Adrenal gland (tissue), 12 donors: Measurements from ENCODE around the gene MDGA2. TPM values are rescaled to one million over a fixed set of nuclear protein-coding genes. Genes with fewer than 3 reads are reported as not detected.

ENCODE experiments used
- DNase-seq, 7 donors: peaks; one replicate each; pipeline ENCODE4 v3.0.0-alpha.2; 2019 to 2020
- H3K27ac ChIP-seq, 5 donors: fragments of 200-600 bp; sonication (generic) in 4 of 5; 1 replicate in 3 of 5; 2 replicates in 2 of 5; pipeline versions ENCODE4 v1.5.1 to v1.8.0; 2016 to 2020; ENCODE audit warnings: mild to moderate bottlenecking in 1 of 5
- H3K27me3 ChIP-seq: fragments of 200-600 bp; 2 replicates; pipeline ENCODE4 v1.8.0; 2021
- H3K36me3 ChIP-seq, 2 donors: fragments of 200-600 bp; replicated peaks in 1 of 2; 1 replicate in 1 of 2; 2 replicates in 1 of 2; pipeline versions ENCODE4 v1.5.1 to v1.8.0; 2018 to 2022
- H3K4me1 ChIP-seq, 2 donors: fragments of 200-600 bp; replicated peaks in 1 of 2; 1 replicate in 1 of 2; 2 replicates in 1 of 2; pipeline versions ENCODE4 v1.5.1 to v1.8.0; 2018 to 2021
- H3K4me3 ChIP-seq, 4 donors: fragments of 200-600 bp; sonication (generic) in 3 of 4; one replicate each; pipeline ENCODE4 v1.5.1; 2016 to 2018
- H3K9me3 ChIP-seq, 3 donors: fragments of 200-600 bp; sonication (generic) in 1 of 3; replicated peaks in 1 of 3; 1 replicate in 2 of 3; 2 replicates in 1 of 3; pipeline versions ENCODE4 v1.5.1 to v1.8.0; 2016 to 2021
- CTCF ChIP-seq, 6 experiments: fragments of 450-650 bp in 4 of 6; fragments of 200-600 bp in 2 of 6; sonication (generic) in 1 of 6; IDR thresholded peaks; 1 replicate in 5 of 6; 2 replicates in 1 of 6; pipeline versions ENCODE4 v1.5.1 to v1.8.0; 2016 to 2021; ENCODE audit warnings: antibody characterized with exemption in 6 of 6, mild to moderate bottlenecking in 2 of 6, moderate library complexity in 1 of 6
- POLR2A ChIP-seq, 2 donors: fragments of 450-650 bp; IDR thresholded peaks; one replicate each; pipeline ENCODE4 v1.6.1; 2017; ENCODE audit warnings: antibody characterized with exemption in 2 of 2, mild to moderate bottlenecking in 2 of 2, moderate library complexity in 1 of 2
- WGBS, 4 donors: extraction: QIAGEN DNeasy Blood & Tissue Kit in 2 of 4; methylation state at CpG; one replicate each; pipeline versions ENCODE4 v1.1.5 to v1.1.7; 2013 to 2017; 5-methylcytosine and 5-hydroxymethylcytosine counted together
- intact Hi-C, 2 donors: fragments of 100-400 bp; cut with DNase I; formaldehyde crosslinking; loops; one replicate each; pipeline versions ENCODE4 v1.14.1 to v1.15.0; 2022 to 2023
- polyA plus RNA-seq, 3 donors: library from polyadenylated mRNA; stranded (reverse); fragments of 200-250 nt in 2 of 3; fragments of 350-450 nt in 1 of 3; fragmentation: Illumina TruSeq in 1 of 3; extraction: RNeasy Lipid Tissue Mini Kit (QIAGEN cat#74804) in 1 of 3; gene quantifications; one replicate each; pipeline ENCODE4 v1.2.3, GENCODE V29; 2013 to 2014
- total RNA-seq, 9 donors: library from RNA; depleted of rRNA in 4 of 9; stranded (reverse); fragments of >200 nt in 4 of 9; fragments of 120-200 nt in 1 of 9; fragmentation: NEBNext Ultra II Directional in 1 of 9; extraction: Animal tissue kit (Norgen Biotek cat#: 25700) in 1 of 9; gene quantifications; one replicate each; pipeline versions ENCODE4 v1.1.0 to v1.2.4, GENCODE V29; 2013 to 2023
- donor health status: healthy with polysubstance abuse.
- donor health status: Bipolar disorder and iron deficiency.
- donor health status: DM: yes; HTN: yes; CAD: no.
- donor health status: DM: no; HTN: no; CAD: no.
- donor health status: DM: no; HTN: no; CAD: no.
- donor health status: DM: yes; HTN: yes; CAD: no.

The MDGA2 gene
- total and polyA plus RNA-seq, 12 donors = 0.08 to 3.5 (median 0.34) TPM; not detected in 5

- H3K36me3 ChIP-seq = no peaks in the 10 kb centered on the region
- no peak for DNase-seq
- H3K4me3 ChIP-seq = no peak overlapping the region
- no peaks in the 10 kb centered on the region for H3K9me3 ChIP-seq
- TF ChIP-seq POLR2A (IDR thresholded peaks at IDR 0.05) = no peak
- TF ChIP-seq CTCF (IDR thresholded peaks at IDR 0.05) = no peak
- intact Hi-C loops = no loop called here
- no peaks in the 10 kb centered on the region for H3K4me1 ChIP-seq
- 67 to 68% (median 67%) methylated on average over 3 of the region's 3 CpGs for WGBS, 4 donors
- H3K27me3 ChIP-seq = no peaks in the 10 kb centered on the region
- H3K27ac ChIP-seq = no peak overlapping the region
These were observed 572.9 kb downstream of the MDGA2 start for GRCh38 chr14:47102472-47102871.

GRCh38 chr14:47085678-47086077 is 589.7 kb downstream of the MDGA2 start:
- H3K9me3 ChIP-seq = no peaks in the 10 kb centered on the region
- H3K36me3 ChIP-seq = no peaks in the 10 kb centered on the region
- no peak for DNase-seq
- no peaks in the 10 kb centered on the region for H3K4me1 ChIP-seq
- WGBS, 4 donors = 87 to 97% (median 91%) methylated on average over 1 of the region's 1 CpG
- no peaks in the 10 kb centered on the region for H3K27me3 ChIP-seq
- TF ChIP-seq CTCF (IDR thresholded peaks at IDR 0.05) = no peak
- TF ChIP-seq POLR2A (IDR thresholded peaks at IDR 0.05) = no peak
- H3K4me3 ChIP-seq = no peak overlapping the region
- H3K27ac ChIP-seq = no peak overlapping the region
- intact Hi-C loops = no loop called here

GRCh38 chr14:47065326-47065725 is 610.1 kb downstream of the MDGA2 start:
- no peak for DNase-seq
- Histone ChIP-seq H3K27me3 (no peaks in the 10 kb centered on the region), H3K4me1 (no peaks in the 10 kb centered on the region), H3K4me3 (no peak overlapping the region), H3K27ac (no peak overlapping the region), H3K9me3 (no peaks in the 10 kb centered on the region), H3K36me3 (no peaks in the 10 kb centered on the region)
- no peak for TF ChIP-seq POLR2A (IDR thresholded peaks at IDR 0.05)
- no peak for TF ChIP-seq CTCF (IDR thresholded peaks at IDR 0.05)
- intact Hi-C loops = no loop called here
- 56 to 66% (median 64%) methylated on average over 1 of the region's 1 CpG for WGBS, 4 donors

- TF ChIP-seq CTCF (IDR thresholded peaks at IDR 0.05) (no peak), POLR2A (IDR thresholded peaks at IDR 0.05) (no peak)
- intact Hi-C loops = no loop called here
- H3K27me3 ChIP-seq = no peaks in the 10 kb centered on the region
- H3K4me1 ChIP-seq = no peaks in the 10 kb centered on the region
- 71 to 81% (median 75%) methylated on average over 3 of the region's 3 CpGs for WGBS, 4 donors
- H3K4me3 ChIP-seq = no peak overlapping the region
- H3K27ac ChIP-seq = no peak overlapping the region
- DNase-seq = no peak
- no peaks in the 10 kb centered on the region for H3K9me3 ChIP-seq
- H3K36me3 ChIP-seq = no peaks in the 10 kb centered on the region
These were observed 615.4 kb downstream of the MDGA2 start for GRCh38 chr14:47060050-47060449.
